ENCODE results near the gene TRDMT1. TPM values are rescaled to one million over a fixed set of nuclear protein-coding genes. Genes with fewer than 3 reads are reported as not detected.

Gene TRDMT1
- total and polyA plus RNA-seq, 8 donors, result 1.4 to 3.9 (median 2.9) TPM

GRCh38 chr10:17143055-17143690 lies 58.3 kb downstream of the TRDMT1 start:
- intact Hi-C loops (cut with DNase I), result no loop called here
- H3K9me3 ChIP-seq, result no peaks in the 10 kb centered on the region
- TF ChIP-seq CTCF (IDR thresholded peaks at IDR 0.05), result no peak
- FAIRE-seq (no peak), ATAC-seq (no peak), DNase-seq (no peak)
- H3K27me3 ChIP-seq, result no peaks in the 10 kb centered on the region
- H3K4me1 ChIP-seq, result no peaks in the 10 kb centered on the region
- H3K27ac ChIP-seq, result no peak overlapping the region
- WGBS, 2 donors, result 79 to 89% methylated on average over 3 of the region's 3 CpGs
- no peak overlapping the region for H3K4me3 ChIP-seq
- H3K36me3 ChIP-seq, result no peaks in the 10 kb centered on the region

GRCh38 chr10:17141504-17142229 lies 59.8 kb downstream of the TRDMT1 start:
- ATAC-seq, result no peak
- intact Hi-C loops (cut with DNase I), result no loop called here
- no peak for DNase-seq
- Histone ChIP-seq H3K4me1 (no peaks in the 10 kb centered on the region), H3K27me3 (no peaks in the 10 kb centered on the region), H3K27ac (no peak overlapping the region), H3K36me3 (no peaks in the 10 kb centered on the region), H3K4me3 (no peak overlapping the region), H3K9me3 (no peaks in the 10 kb centered on the region)
- FAIRE-seq, result no peak
- 72 to 80% methylated on average over 1 of the region's 1 CpG for WGBS, 2 donors
- TF ChIP-seq CTCF (IDR thresholded peaks at IDR 0.05), result no peak

DNA sequence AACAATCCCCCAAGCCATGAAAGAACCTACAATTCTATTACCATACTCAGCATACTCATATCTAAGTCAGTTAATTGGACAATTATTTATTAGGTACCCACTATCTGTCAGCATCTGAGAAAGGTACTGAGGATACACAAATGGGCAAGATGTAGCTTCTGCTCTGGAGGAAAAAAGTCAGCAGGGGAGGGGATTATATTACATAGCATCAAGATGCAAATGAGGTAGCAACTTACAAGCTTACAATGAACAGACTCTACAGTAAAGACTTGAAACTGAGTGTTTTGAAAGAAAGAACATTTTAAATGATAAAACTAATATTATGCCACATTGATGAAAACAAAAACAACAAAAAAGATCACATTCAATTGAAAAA lies 61.1 kb downstream of the TRDMT1 start:
- no peak for DNase-seq
- H3K27ac ChIP-seq, result no peak overlapping the region
- H3K9me3 ChIP-seq, result no peaks in the 10 kb centered on the region
- H3K4me1 ChIP-seq, result no peaks in the 10 kb centered on the region
- no peaks in the 10 kb centered on the region for H3K36me3 ChIP-seq
- no peak overlapping the region for H3K4me3 ChIP-seq
- intact Hi-C loops (cut with DNase I), result no loop called here
- H3K27me3 ChIP-seq, result no peaks in the 10 kb centered on the region
- ATAC-seq, result no peak
- TF ChIP-seq CTCF (IDR thresholded peaks at IDR 0.05), result no peak
- FAIRE-seq, result no peak

- Histone ChIP-seq H3K4me3 (no peak overlapping the region), H3K9me3 (no peaks in the 10 kb centered on the region), H3K36me3 (no peaks in the 10 kb centered on the region), H3K27ac (no peak overlapping the region), H3K4me1 (no peaks in the 10 kb centered on the region), H3K27me3 (no peaks in the 10 kb centered on the region)
- DNase-seq (no peak), FAIRE-seq (no peak), ATAC-seq (peak in 2 of 4 donors; percentile 48 to 51)
- 32 to 34% methylated on average over 5 of the region's 5 CpGs for WGBS, 2 donors
- intact Hi-C loops (cut with DNase I), result no loop called here
- no peak for TF ChIP-seq CTCF (IDR thresholded peaks at IDR 0.05)
Observed at GRCh38 chr10:17138460-17139042, 62.9 kb downstream of the TRDMT1 start.

DNA sequence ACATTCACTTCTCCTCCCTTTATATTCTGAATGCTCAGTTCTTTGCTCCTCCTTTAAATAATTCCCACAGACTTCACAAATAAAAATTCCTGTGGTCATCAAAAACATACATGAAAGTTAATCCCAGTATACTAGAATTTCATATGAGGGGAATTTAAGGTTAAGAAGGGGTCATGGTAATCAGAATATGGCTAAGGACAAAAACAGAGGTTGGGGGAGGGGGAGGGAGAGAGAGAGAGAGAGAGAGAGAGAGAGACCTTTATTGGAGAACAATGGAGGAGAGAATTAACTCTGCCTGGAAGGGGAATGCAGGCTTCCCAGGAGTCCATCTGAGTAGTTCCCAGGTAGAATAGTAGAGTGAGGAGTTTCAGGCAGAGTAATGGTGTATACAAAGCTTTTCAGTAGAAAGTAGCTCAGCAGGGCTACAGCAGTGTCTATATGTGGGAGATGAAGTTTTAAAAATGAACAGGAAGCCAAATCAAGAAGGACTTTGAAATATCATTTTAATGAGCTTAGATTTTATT lies 66.7 kb downstream of the TRDMT1 start:
- FAIRE-seq (no peak), DNase-seq (no peak), ATAC-seq (no peak)
- no peaks in the 10 kb centered on the region for H3K27me3 ChIP-seq
- no peaks in the 10 kb centered on the region for H3K4me1 ChIP-seq
- H3K9me3 ChIP-seq, result no peaks in the 10 kb centered on the region
- H3K36me3 ChIP-seq, result no peaks in the 10 kb centered on the region
- no peak overlapping the region for H3K27ac ChIP-seq
- TF ChIP-seq CTCF (IDR thresholded peaks at IDR 0.05), result no peak
- intact Hi-C loops (cut with DNase I), result no loop called here
- no peak overlapping the region for H3K4me3 ChIP-seq

Measured in pancreas (tissue), 10 donors.